Measurements from ENCODE around the gene ATXN7L3.

Gene ATXN7L3

DNA sequence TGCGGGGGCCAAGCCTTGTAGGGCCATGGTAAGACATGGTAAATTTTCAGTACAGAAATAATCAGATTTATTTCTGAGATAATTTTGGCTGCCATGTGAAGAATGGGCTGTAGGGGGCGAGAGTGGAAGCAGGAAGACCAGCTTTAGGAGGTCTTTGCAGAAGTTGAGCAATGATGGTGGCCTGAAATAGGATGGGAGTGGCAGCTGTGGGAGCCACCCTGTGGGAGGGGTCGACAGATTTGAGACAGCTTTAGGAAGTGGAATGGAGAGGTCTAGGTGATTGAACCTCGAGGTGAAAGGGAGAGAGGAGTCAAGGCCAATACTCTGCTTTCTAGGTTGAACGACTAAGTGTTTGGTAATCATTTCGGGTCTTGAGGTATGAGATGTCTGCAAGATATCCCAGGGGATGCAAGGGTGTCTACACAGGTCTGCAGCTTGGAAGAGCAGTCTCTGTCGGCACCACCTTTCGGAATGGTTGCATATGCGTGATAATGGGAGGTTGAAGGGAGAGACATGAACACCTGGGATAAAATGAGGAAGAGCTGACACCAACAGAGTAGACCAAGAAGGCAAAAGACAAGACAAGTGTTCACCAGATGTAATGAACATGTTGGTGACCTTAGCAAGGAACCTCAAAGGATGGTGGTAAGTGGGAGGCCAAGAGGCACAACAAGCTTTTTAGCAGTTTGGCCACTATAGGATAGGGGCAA is 4.2 kb upstream of the ATXN7L3 start:
- Histone ChIP-seq H3K27me3 (ENCODE audit: insufficient read depth, low read length) (no peaks in the 10 kb centered on the region), H3K36me3 (ENCODE audit: insufficient read depth, low read length) (peaks cover 24% of the 10 kb centered on the region), H3K4me3 (ENCODE audit: low read depth, low read length, poor library complexity, severe bottlenecking) (no peak overlapping the region), H3K9me2 (ENCODE audit: low read depth, low read length) (no peaks in the 10 kb centered on the region), H3F3A (ENCODE audit: insufficient read depth, low read length) (no peaks in the 10 kb centered on the region; the same call in 1 of the 2 replicates), H3K9me3 (ENCODE audit: low read length) (no peaks in the 10 kb centered on the region), H2AFZ (ENCODE audit: low read length) (no peak overlapping the region), H3K9ac (ENCODE audit: low read length) (no peak overlapping the region), H3K27ac (ENCODE audit: low read depth, low read length, poor library complexity, severe bottlenecking) (peak overlapping the region; percentile 19), H3K4me2 (ENCODE audit: low read length) (no peak overlapping the region), H3K4me1 (ENCODE audit: insufficient read depth, low read length, severe bottlenecking) (peaks cover 14% of the 10 kb centered on the region), H4K20me1 (ENCODE audit: insufficient read depth, low read length) (no peaks in the 10 kb centered on the region), H3K79me2 (ENCODE audit: insufficient read depth, low read length) (no peaks in the 10 kb centered on the region)
- TF ChIP-seq, protein P1, sequence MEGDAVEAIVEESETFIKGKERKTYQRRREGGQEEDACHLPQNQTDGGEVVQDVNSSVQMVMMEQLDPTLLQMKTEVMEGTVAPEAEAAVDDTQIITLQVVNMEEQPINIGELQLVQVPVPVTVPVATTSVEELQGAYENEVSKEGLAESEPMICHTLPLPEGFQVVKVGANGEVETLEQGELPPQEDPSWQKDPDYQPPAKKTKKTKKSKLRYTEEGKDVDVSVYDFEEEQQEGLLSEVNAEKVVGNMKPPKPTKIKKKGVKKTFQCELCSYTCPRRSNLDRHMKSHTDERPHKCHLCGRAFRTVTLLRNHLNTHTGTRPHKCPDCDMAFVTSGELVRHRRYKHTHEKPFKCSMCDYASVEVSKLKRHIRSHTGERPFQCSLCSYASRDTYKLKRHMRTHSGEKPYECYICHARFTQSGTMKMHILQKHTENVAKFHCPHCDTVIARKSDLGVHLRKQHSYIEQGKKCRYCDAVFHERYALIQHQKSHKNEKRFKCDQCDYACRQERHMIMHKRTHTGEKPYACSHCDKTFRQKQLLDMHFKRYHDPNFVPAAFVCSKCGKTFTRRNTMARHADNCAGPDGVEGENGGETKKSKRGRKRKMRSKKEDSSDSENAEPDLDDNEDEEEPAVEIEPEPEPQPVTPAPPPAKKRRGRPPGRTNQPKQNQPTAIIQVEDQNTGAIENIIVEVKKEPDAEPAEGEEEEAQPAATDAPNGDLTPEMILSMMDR (IDR thresholded peaks at IDR 0.05; ENCODE audit: low read length): peak; percentile 90
- no peak for TF ChIP-seq EZH2 (IDR thresholded peaks at IDR 0.05; ENCODE audit: borderline replicate concordance, low read length)

DNA sequence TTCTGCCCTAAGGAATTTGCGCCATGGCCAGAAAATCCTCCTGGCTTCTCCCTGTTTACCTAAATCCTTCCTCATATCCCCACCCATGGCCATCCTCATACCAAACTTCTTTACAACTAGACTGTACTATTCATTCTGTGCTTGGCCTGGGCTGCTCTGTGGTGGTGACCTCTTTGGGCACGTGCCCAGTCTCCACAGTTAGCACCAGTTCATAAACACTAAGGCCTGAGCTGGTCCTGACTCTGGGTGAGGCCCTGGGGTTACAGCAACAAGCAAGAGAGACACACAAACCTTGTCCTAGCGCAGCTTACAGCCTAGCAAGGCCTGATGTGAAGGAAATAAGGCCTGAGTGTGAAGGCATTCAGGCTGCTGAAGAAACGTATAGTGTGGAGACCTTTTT is 3.1 kb upstream of the ATXN7L3 start:
- Histone ChIP-seq H4K20me1 (ENCODE audit: insufficient read depth, low read length) (no peaks in the 10 kb centered on the region), H3F3A (ENCODE audit: insufficient read depth, low read length) (no peaks in the 10 kb centered on the region; the same call in 1 of the 2 replicates), H3K9me3 (ENCODE audit: low read length) (no peaks in the 10 kb centered on the region), H3K27ac (ENCODE audit: low read depth, low read length, poor library complexity, severe bottlenecking) (peak overlapping the region; percentile 49), H3K4me1 (ENCODE audit: insufficient read depth, low read length, severe bottlenecking) (peaks cover 23% of the 10 kb centered on the region), H3K9ac (ENCODE audit: low read length) (no peak overlapping the region), H3K27me3 (ENCODE audit: insufficient read depth, low read length) (no peaks in the 10 kb centered on the region), H2AFZ (ENCODE audit: low read length) (no peak overlapping the region), H3K79me2 (ENCODE audit: insufficient read depth, low read length) (no peaks in the 10 kb centered on the region), H3K9me2 (ENCODE audit: low read depth, low read length) (no peaks in the 10 kb centered on the region), H3K4me2 (ENCODE audit: low read length) (no peak overlapping the region), H3K36me3 (ENCODE audit: insufficient read depth, low read length) (peaks cover 12% of the 10 kb centered on the region), H3K4me3 (ENCODE audit: low read depth, low read length, poor library complexity, severe bottlenecking) (no peak overlapping the region)
- TF ChIP-seq EZH2 (IDR thresholded peaks at IDR 0.05; ENCODE audit: borderline replicate concordance, low read length): no peak
- TF ChIP-seq, protein P1 (IDR thresholded peaks at IDR 0.05; ENCODE audit: low read length): no peak

DNA sequence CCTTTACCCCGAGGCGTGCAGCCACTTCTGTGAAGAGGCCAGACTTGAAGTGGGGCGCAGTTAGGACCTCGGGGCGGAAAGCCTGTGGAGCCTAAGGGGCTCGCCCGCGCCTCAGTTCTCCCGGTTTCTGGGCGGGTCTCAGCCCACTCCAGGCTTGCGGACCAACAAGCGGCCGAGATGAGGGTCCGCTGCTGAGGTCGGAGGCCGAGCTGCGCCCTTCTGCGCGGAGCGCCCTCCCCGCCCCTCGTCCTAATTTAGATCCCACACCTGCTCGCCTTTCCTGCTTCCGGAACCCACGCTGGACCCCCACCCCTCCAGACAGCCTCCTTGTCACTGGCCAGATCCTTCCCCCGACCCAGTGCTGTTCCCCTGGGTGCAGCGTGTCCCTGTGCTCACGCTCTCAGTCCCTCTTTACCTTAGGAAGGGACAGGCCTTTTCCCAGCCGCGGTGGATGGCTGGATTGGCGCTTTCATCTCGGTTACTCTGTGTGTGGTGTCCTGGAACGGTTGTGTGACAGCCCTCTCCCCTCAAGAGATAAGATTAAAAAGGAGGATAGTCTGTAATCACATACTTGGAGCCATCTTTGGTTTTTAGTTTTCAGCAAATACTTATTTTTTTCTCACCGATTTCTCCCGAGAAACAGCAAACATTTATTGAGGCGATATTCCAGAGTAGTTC is 933 bp upstream of the ATXN7L3 start:
- Histone ChIP-seq H3K4me3 (ENCODE audit: low read depth, low read length, poor library complexity, severe bottlenecking) (peak overlapping the region; percentile 78), H3K4me2 (ENCODE audit: low read length) (peak overlapping the region; percentile 94), H4K20me1 (ENCODE audit: insufficient read depth, low read length) (no peaks in the 10 kb centered on the region), H3K79me2 (ENCODE audit: insufficient read depth, low read length) (no peaks in the 10 kb centered on the region), H3K9ac (ENCODE audit: low read length) (peak overlapping the region; percentile 92), H3K27me3 (ENCODE audit: insufficient read depth, low read length) (no peaks in the 10 kb centered on the region), H3K27ac (ENCODE audit: low read depth, low read length, poor library complexity, severe bottlenecking) (peak overlapping the region; percentile 74), H3K9me2 (ENCODE audit: low read depth, low read length) (no peaks in the 10 kb centered on the region), H3K4me1 (ENCODE audit: insufficient read depth, low read length, severe bottlenecking) (peaks cover 29% of the 10 kb centered on the region), H3K9me3 (ENCODE audit: low read length) (no peaks in the 10 kb centered on the region), H2AFZ (ENCODE audit: low read length) (no peak overlapping the region), H3K36me3 (ENCODE audit: insufficient read depth, low read length) (peaks cover 14% of the 10 kb centered on the region; the same call in 1 of the 2 replicates), H3F3A (ENCODE audit: insufficient read depth, low read length) (no peaks in the 10 kb centered on the region; the same call in 1 of the 2 replicates)
- no peak for TF ChIP-seq EZH2 (IDR thresholded peaks at IDR 0.05; ENCODE audit: borderline replicate concordance, low read length)
- TF ChIP-seq, protein P1 (IDR thresholded peaks at IDR 0.05; ENCODE audit: low read length): no peak
